ENCODE data around the gene CHST13. TPM values are rescaled to one million over a fixed set of nuclear protein-coding genes. Genes with fewer than 3 reads are reported as not detected.

CHST13 gene
- total and polyA plus RNA-seq, 2 donors (not counting 3 experiments of a cell fraction or from before 2014, with no cell fraction given): 0.04 TPM; not detected in 1

DNA sequence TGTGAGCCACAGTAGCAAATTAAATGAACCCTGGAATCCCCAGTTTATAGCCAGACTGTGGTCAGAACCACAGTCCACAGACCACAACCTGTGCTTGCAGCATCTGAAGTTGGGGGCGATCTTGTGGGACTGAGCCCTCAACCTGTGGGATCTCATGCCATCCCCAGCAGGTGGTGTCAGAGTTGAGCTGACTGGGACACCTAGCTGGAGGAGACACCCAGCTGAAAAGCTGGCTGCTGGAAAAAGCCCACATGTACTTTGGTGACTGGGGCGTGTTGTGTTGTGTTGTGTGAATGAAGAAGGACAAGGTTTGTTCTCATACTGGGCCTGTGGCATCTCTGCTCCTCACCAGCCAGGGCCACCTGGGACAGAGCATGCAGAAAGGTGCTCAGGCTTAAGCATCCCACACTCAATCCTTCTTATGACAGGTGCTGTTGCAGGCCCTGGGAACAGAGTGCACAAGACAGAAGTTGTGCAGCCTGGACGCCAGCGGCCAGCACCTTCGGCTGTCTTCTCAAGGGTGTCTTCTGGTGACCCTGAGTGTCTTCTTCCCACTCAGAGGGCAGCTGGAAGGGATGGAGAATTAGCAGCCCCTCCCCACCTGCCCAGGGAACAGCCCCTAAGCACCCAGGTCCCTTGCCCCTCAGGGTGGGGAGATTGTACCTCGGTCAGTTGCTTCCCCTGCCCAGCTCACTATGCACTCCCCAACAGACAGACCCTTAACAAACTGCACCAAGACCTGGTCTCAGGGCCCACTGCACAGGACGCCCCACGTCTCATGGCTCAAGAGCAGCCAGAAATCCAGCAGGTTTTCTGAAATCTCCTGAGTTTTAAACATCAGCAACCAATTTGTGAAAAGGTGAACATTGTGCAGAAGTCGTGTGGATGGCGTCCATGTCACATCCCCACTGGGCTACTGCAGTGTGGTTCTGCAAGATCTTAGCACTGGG, 4.2 kb upstream of the CHST13 start:
- H3K4me1 ChIP-seq (ENCODE audit: control insufficient read depth, extremely low read depth, insufficient read depth, low read length): no peaks in the 10 kb centered on the region
- H3K4me2 ChIP-seq (ENCODE audit: insufficient read depth, low read length): no peak overlapping the region
- no peaks in the 10 kb centered on the region for H3K36me3 ChIP-seq (ENCODE audit: control insufficient read depth in 2 of 2, extremely low read depth in 1 of 2, insufficient read depth in 2 of 2, low read length in 2 of 2)
- no peaks in the 10 kb centered on the region for H4K20me1 ChIP-seq (replicated peaks; ENCODE audit: control insufficient read depth, extremely low read depth, insufficient read depth, low read length)
- FAIRE-seq: no peak
- H2AFZ ChIP-seq (ENCODE audit: low read depth, low read length): no peak overlapping the region
- CTCF ChIA-PET: interaction anchor here (0.8 to 1.3 kb wide), 3 partner anchors 131 to 1028 kb away, joined by 3 to 6 read pairs (median 5); no protein-coding TSS in a partner anchor
- no peak overlapping the region for H3K9ac ChIP-seq (replicated peaks; ENCODE audit: extremely low read depth, insufficient read depth, low read length)
- dilution Hi-C loops (cut with MboI; ENCODE audit: extremely low pct_ligation_motif_present, low sequenced_read_pairs): no loop called here
- POLR2A ChIA-PET: no interaction called here
- TF ChIP-seq JUN (IDR thresholded peaks at IDR 0.05; ENCODE audit: borderline replicate concordance, insufficient read depth, insufficient read length, low read depth): no peak
- TF ChIP-seq MYC (IDR thresholded peaks at IDR 0.05; ENCODE audit: low read depth, low read length): no peak
- TF ChIP-seq EZH2 (IDR thresholded peaks at IDR 0.05; ENCODE audit: borderline replicate concordance, low read depth, low read length, severe bottlenecking): no peak
- no peak for TF ChIP-seq POLR2A (IDR thresholded peaks at IDR 0.05; ENCODE audit: low read depth, low read length)
- no peak for TF ChIP-seq FOS (IDR thresholded peaks at IDR 0.05; ENCODE audit: borderline replicate concordance, insufficient read depth, low read length)
- TF ChIP-seq, protein P1, sequence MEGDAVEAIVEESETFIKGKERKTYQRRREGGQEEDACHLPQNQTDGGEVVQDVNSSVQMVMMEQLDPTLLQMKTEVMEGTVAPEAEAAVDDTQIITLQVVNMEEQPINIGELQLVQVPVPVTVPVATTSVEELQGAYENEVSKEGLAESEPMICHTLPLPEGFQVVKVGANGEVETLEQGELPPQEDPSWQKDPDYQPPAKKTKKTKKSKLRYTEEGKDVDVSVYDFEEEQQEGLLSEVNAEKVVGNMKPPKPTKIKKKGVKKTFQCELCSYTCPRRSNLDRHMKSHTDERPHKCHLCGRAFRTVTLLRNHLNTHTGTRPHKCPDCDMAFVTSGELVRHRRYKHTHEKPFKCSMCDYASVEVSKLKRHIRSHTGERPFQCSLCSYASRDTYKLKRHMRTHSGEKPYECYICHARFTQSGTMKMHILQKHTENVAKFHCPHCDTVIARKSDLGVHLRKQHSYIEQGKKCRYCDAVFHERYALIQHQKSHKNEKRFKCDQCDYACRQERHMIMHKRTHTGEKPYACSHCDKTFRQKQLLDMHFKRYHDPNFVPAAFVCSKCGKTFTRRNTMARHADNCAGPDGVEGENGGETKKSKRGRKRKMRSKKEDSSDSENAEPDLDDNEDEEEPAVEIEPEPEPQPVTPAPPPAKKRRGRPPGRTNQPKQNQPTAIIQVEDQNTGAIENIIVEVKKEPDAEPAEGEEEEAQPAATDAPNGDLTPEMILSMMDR (IDR thresholded peaks at IDR 0.05; ENCODE audit: extremely low read depth in 1 of 2, insufficient read depth in 1 of 2, low read depth in 1 of 2, low read length in 2 of 2): no peak
- TF ChIP-seq, protein P2, sequence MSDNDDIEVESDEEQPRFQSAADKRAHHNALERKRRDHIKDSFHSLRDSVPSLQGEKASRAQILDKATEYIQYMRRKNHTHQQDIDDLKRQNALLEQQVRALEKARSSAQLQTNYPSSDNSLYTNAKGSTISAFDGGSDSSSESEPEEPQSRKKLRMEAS (IDR thresholded peaks at IDR 0.05; ENCODE audit: insufficient read depth, insufficient read length): no peak
- no peak for TF ChIP-seq POLR2AphosphoS5 (IDR thresholded peaks at IDR 0.05; ENCODE audit: insufficient read depth, low read depth, low read length)
- TF ChIP-seq GATA2 (IDR thresholded peaks at IDR 0.05; ENCODE audit: insufficient read depth, insufficient read length, low read depth, low read length): no peak
- H3K27ac ChIP-seq (ENCODE audit: insufficient read depth, low read depth, low read length): no peak overlapping the region
- H3K9me1 ChIP-seq (replicated peaks; ENCODE audit: control insufficient read depth, extremely low read depth, insufficient read depth, low read length): no peaks in the 10 kb centered on the region
- H3K27me3 ChIP-seq (ENCODE audit: control insufficient read depth in 2 of 2, insufficient read depth in 2 of 2, low read length in 2 of 2): peaks cover 11 to 14% of the 10 kb centered on the region in 2 experiments
- DNase-seq (ENCODE audit: low read depth, low spot score): no peak
- H3K4me3 ChIP-seq (replicated peaks in 1 of 3; ENCODE audit: insufficient read depth in 1 of 3, low read depth in 1 of 3, low read length in 3 of 3): no peak overlapping the region
- no TSS peak for BruUV-seq (replicated peaks)
- intact Hi-C loops (cut with micrococcal nuclease): loop anchor here (10.0 kb wide), 1 partner anchor 485 kb away; no protein-coding TSS in a partner anchor
- H3K9me3 ChIP-seq (replicated peaks; ENCODE audit: control insufficient read depth, insufficient read depth, low read length): no peaks in the 10 kb centered on the region
- H3K79me2 ChIP-seq (ENCODE audit: control insufficient read depth, insufficient read depth, low read length): no peaks in the 10 kb centered on the region

All from endothelial cell of umbilical vein (primary cell).